B cell (primary cell): ENCODE data around the gene ZMPSTE24. TPM values are rescaled to one million over a fixed set of nuclear protein-coding genes. Genes with fewer than 3 reads are reported as not detected.

Source experiments
- ATAC-seq: fragments of 200-7000 bp; cut with Tn5 transposase; one replicate; pipeline ENCODE4 v1.10.0; 2021; ENCODE audit warnings: low read depth, mild to moderate bottlenecking, moderate number of reproducible peaks, moderate library complexity
- CTCF ChIA-PET: fragments of 350-600 bp; sonication (Branson Sonifier 250); formaldehyde crosslinking; loops from one replicate; lab custom pipeline; 2021; ENCODE audit warnings: antibody characterized with exemption, inconsistent platforms; lab: Charles Lee
- POLR2A ChIA-PET: fragments of 350-600 bp; sonication (Branson Sonifier 250); formaldehyde crosslinking; loops from one replicate; lab custom pipeline; 2021; ENCODE audit warnings: antibody characterized with exemption; lab: Charles Lee
- DNase-seq: peaks from one replicate; pipeline ENCODE4 v3.0.0; 2013
- H2AFZ ChIP-seq: 2 replicates; pipeline ENCODE4 v1.6.1; 2012; ENCODE audit warnings: mild to moderate bottlenecking, low read depth, low read length; ENCODE audit not compliant: insufficient read depth, poor library complexity, severe bottlenecking
- H3K27ac ChIP-seq, 2 donors: 1 replicate in 1 of 2; 2 replicates in 1 of 2; pipeline ENCODE4 v1.5.1; 2012 to 2013; ENCODE audit warnings: low read length in 2 of 2, mild to moderate bottlenecking in 2 of 2, moderate library complexity in 1 of 2
- H3K27me3 ChIP-seq, 4 experiments: fragments of 200-600 bp in 1 of 4; sonication (generic) in 1 of 4; replicated peaks in 1 of 4; 1 replicate in 2 of 4; 2 replicates in 2 of 4; pipeline versions ENCODE4 v1.6.1 to v1.7.0; 2013 to 2016; ENCODE audit warnings: low read length in 3 of 4, mild to moderate bottlenecking in 2 of 4, mixed read lengths in 1 of 4, moderate library complexity in 1 of 4; ENCODE audit not compliant: insufficient read depth in 4 of 4, control insufficient read depth in 3 of 4; ENCODE audit errors: control extremely low read depth in 1 of 4
- H3K36me3 ChIP-seq, 2 experiments: replicated peaks in 1 of 2; 1 replicate in 1 of 2; 2 replicates in 1 of 2; pipeline versions ENCODE4 v1.6.1 to v1.7.1; 2013; ENCODE audit warnings: low read length in 1 of 2; ENCODE audit not compliant: insufficient read depth in 2 of 2, control insufficient read depth in 1 of 2; ENCODE audit errors: control extremely low read depth in 1 of 2, extremely low read depth in 1 of 2
- H3K4me1 ChIP-seq, 2 donors: fragments of 200-600 bp in 1 of 2; sonication (generic) in 1 of 2; 1 replicate in 1 of 2; 2 replicates in 1 of 2; pipeline versions ENCODE4 v1.5.1 to v1.6.1; 2013 to 2017; ENCODE audit warnings: low read length in 2 of 2; ENCODE audit not compliant: control insufficient read depth in 2 of 2, insufficient read depth in 2 of 2
- H3K4me2 ChIP-seq: replicated peaks from 2 replicates; pipeline ENCODE3; 2012; ENCODE audit warnings: mild to moderate bottlenecking, low read depth, low read length; ENCODE audit not compliant: poor library complexity, severe bottlenecking
- H3K4me3 ChIP-seq, 5 experiments: fragments of 200-600 bp in 1 of 5; sonication (generic) in 1 of 5; 1 replicate in 3 of 5; 2 replicates in 2 of 5; pipeline versions ENCODE4 v1.5.1 to v1.7.0; 2011 to 2016; ENCODE audit warnings: low read length in 4 of 5, mild to moderate bottlenecking in 4 of 5, low read depth in 2 of 5, control low read depth in 1 of 5, moderate library complexity in 1 of 5; ENCODE audit not compliant: insufficient read depth in 1 of 5; ENCODE audit errors: control extremely low read depth in 1 of 5, extremely low read depth in 1 of 5
- H3K79me2 ChIP-seq: fragments of 200-600 bp; sonication (generic); one replicate; pipeline ENCODE4 v1.6.0; 2016; ENCODE audit warnings: low read length; ENCODE audit not compliant: control insufficient read depth, insufficient read depth
- H3K9ac ChIP-seq: fragments of 200-600 bp; sonication (generic); 2 replicates; pipeline ENCODE4 v1.6.1; 2017; ENCODE audit warnings: mild to moderate bottlenecking, low read length, moderate library complexity
- H3K9me3 ChIP-seq, 3 donors: one replicate each; pipeline versions ENCODE4 v1.6.1 to v1.7.1; 2013; ENCODE audit warnings: low read length in 2 of 3; ENCODE audit not compliant: control insufficient read depth in 2 of 3, insufficient read depth in 1 of 3; ENCODE audit errors: control extremely low read depth in 1 of 3
- H4K20me1 ChIP-seq: 2 replicates; pipeline ENCODE4 v1.6.0; 2012; ENCODE audit warnings: mild to moderate bottlenecking, low read length; ENCODE audit not compliant: insufficient read depth, control insufficient read depth, poor library complexity, severe bottlenecking
- H3K27ac Mint-ChIP-seq: one replicate; pipeline ENCODE4 v1.8.0; 2021; ENCODE audit warnings: mixed read lengths
- H3K27me3 Mint-ChIP-seq: one replicate; pipeline ENCODE4 v1.8.0; 2021; ENCODE audit warnings: mixed read lengths
- H3K4me1 Mint-ChIP-seq: one replicate; pipeline ENCODE4 v1.8.0; 2021; ENCODE audit warnings: mixed read lengths
- H3K4me3 Mint-ChIP-seq: one replicate; pipeline ENCODE4 v1.8.0; 2021; ENCODE audit warnings: mixed read lengths
- H3K9me3 Mint-ChIP-seq: one replicate; pipeline ENCODE4 v1.8.0; 2022; ENCODE audit warnings: mixed read lengths; ENCODE audit not compliant: insufficient read depth
- EZH2 ChIP-seq: IDR thresholded peaks from 2 replicates; pipeline ENCODE4 v1.6.1; 2012; ENCODE audit warnings: borderline replicate concordance, low read depth, mild to moderate bottlenecking, moderate library complexity, low read length; ENCODE audit not compliant: insufficient read depth, poor library complexity, severe bottlenecking
- WGBS: methylation state at CpG from one replicate; pipeline ENCODE4 v1.1.5; 2013; ENCODE audit warnings: missing lambda C conversion rate; ENCODE audit not compliant: insufficient coverage; 5-methylcytosine and 5-hydroxymethylcytosine counted together
- intact Hi-C: fragments of 100-400 bp; cut with micrococcal nuclease; formaldehyde crosslinking; loops from one replicate; pipeline ENCODE4 v1.10.0; 2022
- polyA plus RNA-seq: library from polyadenylated mRNA; depleted of rRNA; stranded (reverse); fragments of >200 nt; gene quantifications from 2 replicates; pipeline ENCODE4 v1.2.3, GENCODE V29; 2012
- total RNA-seq, 2 donors: library from RNA; stranded (reverse); fragments of 120-200 nt in 1 of 2; gene quantifications; 1 replicate in 1 of 2; 2 replicates in 1 of 2; pipeline versions ENCODE4 v1.2.3 to v1.2.4, GENCODE V29; 2013 to 2022
- TF ChIP-seq, protein P1 (sequence below): fragments of 200-600 bp; IDR thresholded peaks from one replicate; pipeline ENCODE4 v1.8.0; 2022; ENCODE audit warnings: antibody characterized with exemption, mild to moderate bottlenecking

ZMPSTE24 gene
- total and polyA plus RNA-seq, 2 donors (not counting 1 experiment from before 2014, with no cell fraction given) = 3.5 to 18.5 TPM

DNA sequence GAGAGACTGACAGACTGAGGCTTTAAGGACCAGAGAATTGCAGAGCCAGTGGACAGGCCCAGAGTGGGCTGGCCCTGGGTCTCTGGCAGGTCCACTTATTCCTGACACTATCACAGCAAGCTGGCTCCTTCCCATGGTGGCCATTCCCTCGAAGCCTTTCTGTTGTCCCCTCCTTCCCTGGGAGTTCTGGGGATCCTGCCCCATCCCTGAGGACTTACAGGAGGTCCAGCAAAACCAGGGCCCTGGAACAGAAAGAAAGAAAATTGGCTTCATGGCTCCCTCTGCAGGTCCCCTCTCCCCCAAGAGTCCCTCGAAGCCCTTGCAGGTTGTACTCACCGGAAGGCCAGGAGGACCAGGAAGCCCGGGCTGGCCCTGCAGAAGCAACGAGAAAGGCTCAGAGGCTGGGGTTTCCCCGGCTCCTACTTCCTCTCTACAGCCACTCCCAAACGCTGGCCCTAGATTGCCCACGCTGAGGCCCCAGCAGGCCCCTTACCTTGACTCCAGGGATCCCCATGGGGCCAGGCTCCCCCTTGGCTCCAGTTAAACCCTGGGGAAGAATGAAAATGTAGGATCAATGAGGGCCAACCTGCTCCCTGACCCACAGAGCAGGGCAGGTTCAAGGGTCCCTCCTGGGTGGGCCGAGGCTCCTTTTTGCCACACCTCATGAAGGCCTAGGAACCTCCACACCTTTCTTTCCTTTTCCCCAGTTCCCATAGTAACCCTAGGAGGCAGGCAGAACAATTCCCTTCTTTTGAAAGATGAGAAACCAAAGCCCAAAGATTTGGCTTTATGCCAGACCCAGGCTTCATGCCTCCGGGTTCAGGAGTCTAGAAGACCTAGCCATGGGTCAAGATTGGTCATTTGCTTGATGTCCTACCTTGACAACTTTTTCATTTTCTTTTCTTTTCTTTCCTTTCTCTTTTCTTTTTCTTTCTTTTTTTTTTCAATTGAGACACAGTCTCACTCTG lies 54.5 kb downstream of the ZMPSTE24 start:
- DNase-seq = peak; percentile 70
- no peak for TF ChIP-seq EZH2
- TF ChIP-seq, protein P1, sequence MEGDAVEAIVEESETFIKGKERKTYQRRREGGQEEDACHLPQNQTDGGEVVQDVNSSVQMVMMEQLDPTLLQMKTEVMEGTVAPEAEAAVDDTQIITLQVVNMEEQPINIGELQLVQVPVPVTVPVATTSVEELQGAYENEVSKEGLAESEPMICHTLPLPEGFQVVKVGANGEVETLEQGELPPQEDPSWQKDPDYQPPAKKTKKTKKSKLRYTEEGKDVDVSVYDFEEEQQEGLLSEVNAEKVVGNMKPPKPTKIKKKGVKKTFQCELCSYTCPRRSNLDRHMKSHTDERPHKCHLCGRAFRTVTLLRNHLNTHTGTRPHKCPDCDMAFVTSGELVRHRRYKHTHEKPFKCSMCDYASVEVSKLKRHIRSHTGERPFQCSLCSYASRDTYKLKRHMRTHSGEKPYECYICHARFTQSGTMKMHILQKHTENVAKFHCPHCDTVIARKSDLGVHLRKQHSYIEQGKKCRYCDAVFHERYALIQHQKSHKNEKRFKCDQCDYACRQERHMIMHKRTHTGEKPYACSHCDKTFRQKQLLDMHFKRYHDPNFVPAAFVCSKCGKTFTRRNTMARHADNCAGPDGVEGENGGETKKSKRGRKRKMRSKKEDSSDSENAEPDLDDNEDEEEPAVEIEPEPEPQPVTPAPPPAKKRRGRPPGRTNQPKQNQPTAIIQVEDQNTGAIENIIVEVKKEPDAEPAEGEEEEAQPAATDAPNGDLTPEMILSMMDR = no peak
- peak overlapping the region; percentile 38 for H3K9ac ChIP-seq
- POLR2A ChIA-PET = no interaction called here
- Mint-ChIP-seq H3K27ac (peak overlapping the region; percentile 85), H3K27me3 (no peaks in the 10 kb centered on the region), H3K4me3 (peak overlapping the region; percentile 92), H3K4me1 (peaks cover 51% of the 10 kb centered on the region), H3K9me3 (no peaks in the 10 kb centered on the region)
- H3K27me3 ChIP-seq = peaks cover 0 to 3% (median under 1%) of the 10 kb centered on the region in 4 experiments
- ATAC-seq = peak; percentile 12
- peak overlapping the region; percentile 53 for H2AFZ ChIP-seq
- no peaks in the 10 kb centered on the region for H3K79me2 ChIP-seq
- peak overlapping the region in 1 of 2 donors; percentile 8 for H3K27ac ChIP-seq
- intact Hi-C loops = no loop called here
- H3K4me3 ChIP-seq = peak overlapping the region in 3 of 5 experiments; percentile 19 to 40 (median 27)
- WGBS = 33% methylated on average over 6 of the region's 10 CpGs
- no peaks in the 10 kb centered on the region for H3K9me3 ChIP-seq
- H3K4me1 ChIP-seq = peaks cover 39 to 56% of the 10 kb centered on the region in 2 donors
- no peaks in the 10 kb centered on the region for H3K36me3 ChIP-seq
- H4K20me1 ChIP-seq = no peaks in the 10 kb centered on the region
- CTCF ChIA-PET = interaction anchor here (0.7 to 10.2 kb wide), 6 partner anchors 24 to 323 kb away, joined by 3 to 132 read pairs (median 24); no protein-coding TSS in a partner anchor
- H3K4me2 ChIP-seq = peak overlapping the region; percentile 71
